ENCODE measurements around the gene TRIM54. TPM values are rescaled to one million over a fixed set of nuclear protein-coding genes. Genes with fewer than 3 reads are reported as not detected.
A peak's percentile ranks its signal among the peaks of the same experiment; 100 is the strongest.
"Not testable (repeated sequence)": the region's sequence is repeated elsewhere in the genome, so short reads cannot be mapped to it uniquely, and the experiment has no call there.

Gene TRIM54
- total RNA-seq, 1 donor from 2014 or later: not detected

- Histone ChIP-seq H3K27ac (no peak overlapping the region), H3K36me3 (no peaks in the 10 kb centered on the region), H3K27me3 (peaks cover 85% of the 10 kb centered on the region), H3K9me3 (no peaks in the 10 kb centered on the region), H3K4me1 (peaks cover 29% of the 10 kb centered on the region), H3K4me3 (peak overlapping the region; percentile 41)
- ATAC-seq (peak; percentile 22), DNase-seq (no peak)
- TF ChIP-seq, protein P1, sequence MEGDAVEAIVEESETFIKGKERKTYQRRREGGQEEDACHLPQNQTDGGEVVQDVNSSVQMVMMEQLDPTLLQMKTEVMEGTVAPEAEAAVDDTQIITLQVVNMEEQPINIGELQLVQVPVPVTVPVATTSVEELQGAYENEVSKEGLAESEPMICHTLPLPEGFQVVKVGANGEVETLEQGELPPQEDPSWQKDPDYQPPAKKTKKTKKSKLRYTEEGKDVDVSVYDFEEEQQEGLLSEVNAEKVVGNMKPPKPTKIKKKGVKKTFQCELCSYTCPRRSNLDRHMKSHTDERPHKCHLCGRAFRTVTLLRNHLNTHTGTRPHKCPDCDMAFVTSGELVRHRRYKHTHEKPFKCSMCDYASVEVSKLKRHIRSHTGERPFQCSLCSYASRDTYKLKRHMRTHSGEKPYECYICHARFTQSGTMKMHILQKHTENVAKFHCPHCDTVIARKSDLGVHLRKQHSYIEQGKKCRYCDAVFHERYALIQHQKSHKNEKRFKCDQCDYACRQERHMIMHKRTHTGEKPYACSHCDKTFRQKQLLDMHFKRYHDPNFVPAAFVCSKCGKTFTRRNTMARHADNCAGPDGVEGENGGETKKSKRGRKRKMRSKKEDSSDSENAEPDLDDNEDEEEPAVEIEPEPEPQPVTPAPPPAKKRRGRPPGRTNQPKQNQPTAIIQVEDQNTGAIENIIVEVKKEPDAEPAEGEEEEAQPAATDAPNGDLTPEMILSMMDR (IDR thresholded peaks at IDR 0.05): no peak
- intact Hi-C loops (cut with DNase I): no loop called here
These were observed 17.9 kb upstream of the TRIM54 start for GRCh38 chr2:27264253-27264752.

GRCh38 chr2:27264753-27265535 lies 17.3 kb upstream of the TRIM54 start:
- ATAC-seq (peak; percentile 79), DNase-seq (peak; percentile 85)
- peaks cover 29% of the 10 kb centered on the region for H3K4me1 ChIP-seq
- TF ChIP-seq, protein P1 (IDR thresholded peaks at IDR 0.05): peak; percentile 57
- peaks cover 85% of the 10 kb centered on the region for H3K27me3 ChIP-seq
- H3K9me3 ChIP-seq: no peaks in the 10 kb centered on the region
- H3K4me3 ChIP-seq: peak overlapping the region; percentile 41
- intact Hi-C loops (cut with DNase I): no loop called here
- no peaks in the 10 kb centered on the region for H3K36me3 ChIP-seq
- no peak overlapping the region for H3K27ac ChIP-seq

DNA sequence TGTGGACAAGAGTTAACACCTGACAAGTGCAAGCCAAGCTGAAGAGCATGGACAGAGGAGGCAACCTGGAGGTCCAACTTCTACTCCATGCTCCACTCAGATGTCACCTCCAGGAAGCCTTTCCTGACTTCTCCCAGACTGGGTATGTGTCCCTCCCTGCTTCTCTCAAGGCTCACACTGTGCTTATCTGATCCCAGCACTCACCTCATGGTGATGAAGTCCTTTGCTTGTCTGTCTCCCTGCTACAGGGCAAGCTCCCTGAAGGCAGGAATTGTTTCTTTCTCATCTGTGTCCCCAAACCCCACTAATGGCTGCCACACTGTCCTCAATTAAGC lies 16.7 kb upstream of the TRIM54 start:
- DNase-seq: no peak
- Histone ChIP-seq H3K27ac (no peak overlapping the region), H3K36me3 (no peaks in the 10 kb centered on the region), H3K4me3 (no peak overlapping the region), H3K27me3 (peaks cover 83% of the 10 kb centered on the region), H3K4me1 (peaks cover 29% of the 10 kb centered on the region), H3K9me3 (no peaks in the 10 kb centered on the region)
- TF ChIP-seq, protein P1 (IDR thresholded peaks at IDR 0.05): no peak
- intact Hi-C loops (cut with DNase I): no loop called here
- ATAC-seq: no peak

- intact Hi-C loops (cut with DNase I); H3K27ac ChIP-seq; DNase-seq; H3K9me3 ChIP-seq; H3K36me3 ChIP-seq; H3K4me3 ChIP-seq; ATAC-seq: not testable (repeated sequence)
- H3K27me3 ChIP-seq: peaks cover 57% of the 10 kb centered on the region
- H3K4me1 ChIP-seq: peaks cover 20% of the 10 kb centered on the region
These were observed 13.9 kb upstream of the TRIM54 start for GRCh38 chr2:27268296-27268695.

DNA sequence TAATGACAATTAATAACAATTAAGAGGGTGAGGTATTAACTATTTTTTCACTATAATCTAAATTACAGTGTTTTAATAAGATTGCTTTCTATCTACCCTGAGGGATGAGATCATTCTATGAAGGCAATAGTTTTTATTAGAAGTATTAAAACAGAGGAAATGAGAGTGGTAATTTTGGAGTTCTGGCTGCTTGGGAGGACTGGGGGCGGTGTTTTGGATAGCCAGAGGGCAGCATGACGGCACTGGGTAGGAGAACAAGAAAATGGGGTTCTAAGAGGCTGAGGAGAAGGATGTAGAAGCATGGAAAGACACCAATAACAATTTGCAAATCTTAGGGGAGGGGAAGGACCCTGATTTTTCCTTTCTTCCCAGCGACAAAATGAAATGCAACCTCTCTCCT lies 12.1 kb upstream of the TRIM54 start:
- Histone ChIP-seq H3K9me3 (no peaks in the 10 kb centered on the region), H3K4me1 (peaks cover 2% of the 10 kb centered on the region), H3K36me3 (no peaks in the 10 kb centered on the region), H3K27me3 (peaks cover 40% of the 10 kb centered on the region), H3K27ac (no peak overlapping the region), H3K4me3 (no peak overlapping the region)
- intact Hi-C loops (cut with DNase I): no loop called here
- ATAC-seq (no peak), DNase-seq (no peak)
- TF ChIP-seq, protein P1 (IDR thresholded peaks at IDR 0.05): no peak

- H3K4me1 ChIP-seq: no peaks in the 10 kb centered on the region
- DNase-seq (no peak), ATAC-seq (peak; percentile 34)
- no peaks in the 10 kb centered on the region for H3K9me3 ChIP-seq
- TF ChIP-seq, protein P1 (IDR thresholded peaks at IDR 0.05): no peak
- H3K27me3 ChIP-seq: peaks cover 35% of the 10 kb centered on the region
- no peak overlapping the region for H3K27ac ChIP-seq
- H3K36me3 ChIP-seq: no peaks in the 10 kb centered on the region
- intact Hi-C loops (cut with DNase I): no loop called here
- no peak overlapping the region for H3K4me3 ChIP-seq
These were observed 11.6 kb upstream of the TRIM54 start for GRCh38 chr2:27270670-27271069.

All from upper lobe of right lung (tissue), 1 donor.